Mesendoderm (in vitro differentiated cells): Measurements from ENCODE around the gene MAD1L1.
"Not testable (repeated sequence)": the region's sequence is repeated elsewhere in the genome, so short reads cannot be mapped to it uniquely, and the experiment has no call there.

ENCODE experiments used
- DNase-seq: peaks from one replicate; pipeline ENCODE4 v3.0.0; 2013
- H2AK5ac ChIP-seq: 2 replicates; pipeline ENCODE4 v1.6.1; 2013; ENCODE audit warnings: low read length, inconsistent platforms
- H2BK120ac ChIP-seq: 2 replicates; pipeline ENCODE4 v1.6.1; 2013; ENCODE audit warnings: low read depth, mild to moderate bottlenecking, low read length, moderate library complexity, mixed read lengths
- H2BK15ac ChIP-seq: replicated peaks from 2 replicates; pipeline ENCODE4 v1.6.1; 2013; ENCODE audit warnings: low read depth, mild to moderate bottlenecking, moderate library complexity
- H2BK5ac ChIP-seq: 2 replicates; pipeline ENCODE4 v1.6.1; 2013; ENCODE audit warnings: low read length, inconsistent platforms
- H3K18ac ChIP-seq: 2 replicates; pipeline ENCODE4 v1.6.1; 2013; ENCODE audit warnings: mild to moderate bottlenecking, low read length, mixed read lengths
- H3K23ac ChIP-seq: one replicate; pipeline ENCODE4 v1.6.1; 2013; ENCODE audit warnings: low read length
- H3K27ac ChIP-seq: 2 replicates; pipeline ENCODE4 v1.5.1; 2013; ENCODE audit warnings: low read depth, mild to moderate bottlenecking, inconsistent platforms, low read length, moderate library complexity
- H3K27me3 ChIP-seq: 2 replicates; pipeline ENCODE4 v1.6.1; 2013; ENCODE audit warnings: low read length, control low read depth, mild to moderate bottlenecking, inconsistent platforms; ENCODE audit not compliant: insufficient read depth, poor library complexity
- H3K36me3 ChIP-seq: 2 replicates; pipeline ENCODE4 v1.6.1; 2013; ENCODE audit warnings: low read length, inconsistent platforms; ENCODE audit not compliant: control insufficient read depth, insufficient read depth
- H3K4ac ChIP-seq: one replicate; pipeline ENCODE4 v1.6.1; 2013; ENCODE audit warnings: low read depth, mild to moderate bottlenecking, low read length, moderate library complexity
- H3K4me1 ChIP-seq: 2 replicates; pipeline ENCODE4 v1.6.1; 2013; ENCODE audit warnings: low read depth, low read length, inconsistent platforms; ENCODE audit not compliant: control insufficient read depth
- H3K4me2 ChIP-seq: 2 replicates; pipeline ENCODE4 v1.6.1; 2013; ENCODE audit warnings: low read length
- H3K4me3 ChIP-seq: 2 replicates; pipeline ENCODE4 v1.5.1; 2013; ENCODE audit warnings: mild to moderate bottlenecking, low read length
- H3K56ac ChIP-seq: one replicate; pipeline ENCODE4 v1.6.1; 2013; ENCODE audit warnings: low read length
- H3K79me1 ChIP-seq: 2 replicates; pipeline ENCODE4 v1.6.1; 2013; ENCODE audit warnings: low read length, inconsistent platforms
- H3K79me2 ChIP-seq: 2 replicates; pipeline ENCODE4 v1.6.1; 2013; ENCODE audit warnings: mild to moderate bottlenecking, low read length; ENCODE audit not compliant: control insufficient read depth, insufficient read depth
- H3K9ac ChIP-seq: 2 replicates; pipeline ENCODE4 v1.6.1; 2013; ENCODE audit warnings: low read length, inconsistent platforms
- H4K5ac ChIP-seq: one replicate; pipeline ENCODE4 v1.6.1; 2013; ENCODE audit warnings: low read length
- H4K8ac ChIP-seq: one replicate; pipeline ENCODE4 v1.6.1; 2013; ENCODE audit warnings: low read depth, mild to moderate bottlenecking, control low read depth, low read length, moderate library complexity
- WGBS: extraction: QIAGEN DNeasy Blood & Tissue Kit; methylation state at CpG from one replicate; pipeline ENCODE4 v1.1.7; 2013; ENCODE audit warnings: low lambda C conversion rate, missing lambda C conversion rate; ENCODE audit not compliant: insufficient coverage; ENCODE audit errors: extremely low coverage; 5-methylcytosine and 5-hydroxymethylcytosine counted together

MAD1L1 gene

DNA sequence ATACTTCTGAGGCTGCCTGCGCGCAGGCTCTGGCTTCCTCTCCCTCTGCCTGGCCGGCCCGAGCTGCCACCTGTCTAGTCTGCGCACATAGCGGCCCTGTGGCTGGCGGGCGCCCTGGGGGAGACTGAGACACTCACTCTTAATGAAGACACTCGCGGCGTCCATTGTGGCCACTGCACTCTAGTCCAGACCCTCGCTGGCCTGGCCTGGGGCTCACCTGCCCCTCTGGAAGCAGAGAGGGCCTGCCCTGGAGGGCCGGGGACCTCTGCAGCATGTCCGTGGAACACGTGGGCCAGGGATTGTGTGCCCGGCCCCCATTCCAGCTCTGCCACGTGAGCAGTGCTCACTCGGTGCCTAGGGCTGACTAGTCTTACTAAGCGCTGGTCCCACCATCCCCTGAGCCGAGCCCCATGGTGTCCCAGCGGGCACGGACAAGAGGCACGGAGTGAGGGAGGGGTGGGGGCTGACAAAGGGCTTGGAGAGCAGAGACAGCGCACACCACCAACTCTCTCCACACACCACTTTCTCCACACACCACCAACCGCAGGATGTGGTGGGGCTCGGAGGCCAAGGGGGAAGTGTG is 413.4 kb downstream of the MAD1L1 start:
- Histone ChIP-seq H3K27me3 (no peaks in the 10 kb centered on the region), H3K56ac (no peak overlapping the region), H3K23ac (no peak overlapping the region), H3K4me3 (no peak overlapping the region), H3K4ac (no peak overlapping the region), H3K79me2 (no peaks in the 10 kb centered on the region), H3K9ac (no peak overlapping the region), H3K79me1 (no peaks in the 10 kb centered on the region), H2AK5ac (no peak overlapping the region), H3K36me3 (no peaks in the 10 kb centered on the region), H3K18ac (no peak overlapping the region), H3K27ac (no peak overlapping the region), H4K5ac (no peak overlapping the region), H2BK15ac (no peak overlapping the region), H3K4me2 (no peak overlapping the region), H2BK120ac (no peak overlapping the region), H2BK5ac (no peak overlapping the region), H3K4me1 (no peaks in the 10 kb centered on the region), H4K8ac (no peak overlapping the region)
- WGBS: no CpG with 5 or more reads among the region's 26 CpGs
- DNase-seq: no peak

DNA sequence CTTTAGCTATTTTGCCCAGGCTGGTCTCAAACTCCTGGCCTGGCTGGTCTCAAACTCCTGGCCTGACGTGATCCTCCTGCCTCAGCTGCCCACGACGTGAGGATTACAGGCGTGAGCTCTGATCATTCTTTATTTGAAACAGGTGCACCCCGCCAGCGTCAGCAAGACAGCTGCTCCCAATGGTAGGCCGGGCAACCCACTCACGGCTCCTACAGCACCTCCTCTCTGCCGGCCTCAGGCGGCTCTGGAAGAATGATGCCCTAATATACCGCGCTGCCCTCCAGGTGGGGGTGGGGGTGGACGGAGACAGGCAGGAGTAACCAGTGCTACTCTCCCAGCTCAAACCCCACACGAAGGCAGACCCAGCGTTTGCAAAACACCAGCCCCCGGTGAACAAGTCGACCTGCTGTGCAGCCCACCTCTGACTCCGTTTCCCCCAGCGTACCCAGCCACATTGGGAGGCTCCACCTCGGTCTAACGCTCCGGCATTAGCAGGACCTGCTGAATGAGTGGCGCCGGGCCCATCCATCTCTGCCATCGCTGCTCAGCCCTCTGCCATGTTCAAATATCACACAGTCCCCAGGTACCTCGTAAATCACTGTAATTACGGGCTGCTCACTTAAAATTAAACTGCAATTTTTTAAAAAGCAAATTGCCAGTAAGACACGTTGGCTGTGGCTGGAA is 414.0 kb downstream of the MAD1L1 start:
- no peak for DNase-seq
- no CpG with 5 or more reads among the region's 28 CpGs for WGBS
- H3K4me2 ChIP-seq: no peak overlapping the region

DNA sequence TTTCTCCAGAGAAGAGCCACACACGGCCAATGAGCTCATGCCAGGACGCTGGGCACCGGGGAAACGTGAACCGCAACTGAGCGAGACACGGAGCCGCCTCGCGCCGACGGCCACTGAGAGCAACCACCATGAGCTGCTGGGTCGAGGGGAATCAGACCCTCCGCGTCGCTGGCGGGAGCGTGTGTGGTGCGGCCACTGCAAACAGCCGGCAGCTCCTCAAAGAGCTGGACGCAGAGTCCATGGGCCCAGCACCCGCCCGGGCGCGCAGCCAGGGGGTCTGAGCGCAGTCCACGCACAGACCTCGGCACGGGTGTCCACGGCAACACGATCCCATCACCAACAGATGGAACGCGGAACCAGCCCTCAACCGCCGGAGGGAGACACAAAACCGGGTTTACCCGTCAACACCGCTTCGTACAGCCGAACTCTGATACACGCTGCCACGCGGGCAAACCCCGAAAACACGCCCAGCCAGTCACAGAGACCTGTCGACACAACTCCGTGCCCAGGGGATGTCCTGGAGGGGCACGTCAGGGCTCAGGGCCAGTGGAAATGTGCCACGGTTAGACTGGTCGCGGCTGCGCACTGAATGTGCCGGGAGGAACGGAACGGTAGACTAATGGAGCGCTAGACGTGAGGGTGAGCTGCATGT is 415.6 kb downstream of the MAD1L1 start:
- Histone ChIP-seq H3K27me3 (no peaks in the 10 kb centered on the region), H3K23ac (no peak overlapping the region), H3K56ac (peak overlapping the region; percentile 34), H3K79me2 (no peaks in the 10 kb centered on the region), H2BK5ac (no peak overlapping the region), H3K79me1 (no peaks in the 10 kb centered on the region), H3K18ac (no peak overlapping the region), H2AK5ac (no peak overlapping the region), H2BK15ac (no peak overlapping the region), H3K36me3 (no peaks in the 10 kb centered on the region), H3K4ac (no peak overlapping the region), H2BK120ac (no peak overlapping the region), H3K9ac (no peak overlapping the region), H3K27ac (no peak overlapping the region), H4K8ac (no peak overlapping the region), H3K4me3 (no peak overlapping the region), H4K5ac (no peak overlapping the region), H3K4me1 (no peaks in the 10 kb centered on the region), H3K4me2 (no peak overlapping the region)
- no peak for DNase-seq
- WGBS: no CpG with 5 or more reads among the region's 57 CpGs

More for the DNA sequence above, 414.0 kb downstream of the MAD1L1 start:
- Histone ChIP-seq H3K18ac (no peak overlapping the region), H3K4ac (no peak overlapping the region), H3K27ac (no peak overlapping the region), H3K27me3 (no peaks in the 10 kb centered on the region), H3K56ac (no peak overlapping the region), H4K5ac (no peak overlapping the region), H2BK120ac (no peak overlapping the region), H3K23ac (no peak overlapping the region), H3K9ac (no peak overlapping the region), H3K36me3 (no peaks in the 10 kb centered on the region), H3K79me2 (no peaks in the 10 kb centered on the region), H2AK5ac (no peak overlapping the region), H3K79me1 (no peaks in the 10 kb centered on the region), H2BK15ac (no peak overlapping the region), H3K4me1 (no peaks in the 10 kb centered on the region), H4K8ac (no peak overlapping the region), H3K4me3 (no peak overlapping the region), H2BK5ac (no peak overlapping the region)

DNA sequence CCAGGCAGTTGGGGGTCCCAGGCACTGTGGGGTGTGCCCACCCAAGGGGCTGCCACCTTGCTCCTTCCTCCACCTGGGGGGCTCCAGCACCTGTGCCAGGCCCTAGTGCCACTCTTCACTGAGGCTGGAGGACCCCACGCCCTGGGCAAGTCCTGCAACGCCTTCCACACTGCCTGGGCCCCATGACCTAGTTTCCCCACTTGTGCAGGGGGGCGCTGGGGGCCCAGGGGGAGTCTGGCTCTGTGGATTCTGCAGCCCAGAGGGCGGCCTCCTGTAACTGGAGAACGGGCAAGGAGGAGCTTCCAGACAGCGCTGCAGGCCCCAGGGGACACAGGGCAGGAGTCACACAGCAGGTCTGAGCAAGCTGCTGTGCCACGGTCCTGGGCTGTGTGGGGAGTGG is 416.3 kb downstream of the MAD1L1 start:
- H3K79me2 ChIP-seq, H2AK5ac ChIP-seq, H3K4me2 ChIP-seq, H3K18ac ChIP-seq, H2BK15ac ChIP-seq, H3K23ac ChIP-seq, H4K8ac ChIP-seq, DNase-seq, H2BK120ac ChIP-seq, H3K27ac ChIP-seq, H3K9ac ChIP-seq, H3K4me3 ChIP-seq, H3K4ac ChIP-seq, H2BK5ac ChIP-seq, H3K4me1 ChIP-seq, H3K56ac ChIP-seq, H3K79me1 ChIP-seq, H4K5ac ChIP-seq, H3K36me3 ChIP-seq, H3K27me3 ChIP-seq: not testable (repeated sequence)
- no CpG with 5 or more reads among the region's 7 CpGs for WGBS

DNA sequence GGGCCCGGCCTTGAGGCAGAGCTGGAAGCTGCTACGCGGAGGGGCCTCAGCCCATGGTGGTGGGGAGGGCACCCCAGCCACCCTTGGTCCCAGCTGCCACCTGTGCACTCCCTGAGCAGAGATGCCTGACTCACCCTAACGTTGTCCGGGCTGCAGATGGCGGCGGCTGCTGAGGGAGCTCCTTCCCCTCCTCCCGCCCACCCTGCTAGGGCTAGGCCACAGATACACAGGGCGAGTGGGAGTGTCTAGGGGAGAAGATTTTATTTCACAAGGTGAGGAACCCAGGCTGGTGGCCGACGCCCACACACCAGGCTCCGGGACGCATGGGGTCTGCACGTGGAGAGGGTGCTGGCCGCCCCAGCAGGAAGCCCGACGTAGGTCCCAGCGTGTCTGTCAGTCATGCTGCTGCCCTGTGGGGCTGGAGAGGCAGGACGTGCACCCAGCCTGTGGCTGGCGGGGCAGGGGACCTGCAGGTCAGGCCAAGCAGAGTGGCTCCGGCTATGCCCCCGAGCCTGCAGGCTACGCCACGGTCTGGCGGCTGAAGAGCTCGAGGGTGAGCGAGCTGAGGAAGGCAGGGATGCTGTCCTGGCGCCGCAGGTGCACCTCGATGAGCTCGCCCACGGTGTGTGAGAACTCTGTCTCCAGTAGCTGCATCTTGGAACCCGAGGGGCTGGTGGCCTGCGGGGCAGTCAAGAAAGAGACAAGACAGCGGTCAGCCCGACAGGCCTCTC is 417.0 kb downstream of the MAD1L1 start:
- H3K4me3 ChIP-seq, H3K23ac ChIP-seq, H3K36me3 ChIP-seq, H3K79me2 ChIP-seq, H3K4me1 ChIP-seq, H3K56ac ChIP-seq, H3K4me2 ChIP-seq, H3K18ac ChIP-seq, H2BK15ac ChIP-seq, H3K27me3 ChIP-seq, H3K9ac ChIP-seq, H3K27ac ChIP-seq, H4K5ac ChIP-seq, H2BK5ac ChIP-seq, H3K4ac ChIP-seq, H2AK5ac ChIP-seq, H3K79me1 ChIP-seq, H4K8ac ChIP-seq, H2BK120ac ChIP-seq, DNase-seq: not testable (repeated sequence)
- no CpG with 5 or more reads among the region's 36 CpGs for WGBS
